Measurements from ENCODE around the gene BCL7A. TPM values are rescaled to one million over a fixed set of nuclear protein-coding genes. Genes with fewer than 3 reads are reported as not detected.

Gene BCL7A
- total and polyA plus RNA-seq, 12 donors: 3.4 to 25.7 (median 15.4) TPM

DNA sequence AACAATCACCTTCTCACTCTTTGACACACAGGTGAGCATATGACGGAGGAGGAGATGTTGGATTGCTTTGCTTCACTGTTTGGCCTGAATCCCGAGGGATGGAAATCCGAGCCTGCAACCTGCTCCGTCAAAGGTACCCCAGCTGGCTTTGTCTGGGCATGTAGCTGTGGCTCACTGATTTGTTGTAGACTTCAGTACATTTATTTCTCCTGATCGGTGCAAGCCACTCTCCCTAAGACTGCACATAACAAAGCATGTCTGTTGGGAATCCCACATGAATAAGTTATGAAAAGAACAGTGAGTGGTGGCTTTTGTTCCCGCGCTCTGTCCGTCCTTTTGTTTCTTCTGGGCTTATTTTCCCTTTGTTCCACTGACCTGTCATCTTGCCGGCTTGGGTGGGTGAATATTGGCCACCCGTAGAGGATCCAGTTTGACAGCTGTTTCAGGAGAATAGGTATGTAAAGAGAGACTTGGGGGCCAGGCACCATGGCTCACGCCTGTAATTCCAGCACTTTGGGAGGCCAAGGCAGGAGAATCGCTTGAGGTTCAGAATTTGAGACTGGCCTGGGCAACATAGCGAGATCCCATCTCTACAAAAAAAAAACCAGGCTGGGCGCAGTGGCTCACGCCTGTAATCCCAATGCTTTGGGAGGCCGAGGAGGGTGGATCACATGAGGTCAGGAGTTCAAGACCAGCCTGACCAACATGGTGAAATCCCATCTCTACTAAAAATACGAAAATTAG lies 20.0 kb upstream of the BCL7A start:
- TF ChIP-seq, protein P1, sequence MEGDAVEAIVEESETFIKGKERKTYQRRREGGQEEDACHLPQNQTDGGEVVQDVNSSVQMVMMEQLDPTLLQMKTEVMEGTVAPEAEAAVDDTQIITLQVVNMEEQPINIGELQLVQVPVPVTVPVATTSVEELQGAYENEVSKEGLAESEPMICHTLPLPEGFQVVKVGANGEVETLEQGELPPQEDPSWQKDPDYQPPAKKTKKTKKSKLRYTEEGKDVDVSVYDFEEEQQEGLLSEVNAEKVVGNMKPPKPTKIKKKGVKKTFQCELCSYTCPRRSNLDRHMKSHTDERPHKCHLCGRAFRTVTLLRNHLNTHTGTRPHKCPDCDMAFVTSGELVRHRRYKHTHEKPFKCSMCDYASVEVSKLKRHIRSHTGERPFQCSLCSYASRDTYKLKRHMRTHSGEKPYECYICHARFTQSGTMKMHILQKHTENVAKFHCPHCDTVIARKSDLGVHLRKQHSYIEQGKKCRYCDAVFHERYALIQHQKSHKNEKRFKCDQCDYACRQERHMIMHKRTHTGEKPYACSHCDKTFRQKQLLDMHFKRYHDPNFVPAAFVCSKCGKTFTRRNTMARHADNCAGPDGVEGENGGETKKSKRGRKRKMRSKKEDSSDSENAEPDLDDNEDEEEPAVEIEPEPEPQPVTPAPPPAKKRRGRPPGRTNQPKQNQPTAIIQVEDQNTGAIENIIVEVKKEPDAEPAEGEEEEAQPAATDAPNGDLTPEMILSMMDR (IDR thresholded peaks at IDR 0.05): no peak
- no peaks in the 10 kb centered on the region for H3K36me3 ChIP-seq
- no peak for ATAC-seq
- H3K4me1 ChIP-seq: peaks cover 0 to 24% (median 17%) of the 10 kb centered on the region in 9 donors
- no peak for DNase-seq
- intact Hi-C loops (cut with DNase I): no loop called here
- 93 to 94% methylated on average over 17 of the region's 17 CpGs for WGBS, 2 donors
- no peak overlapping the region for H3K27ac ChIP-seq
- H3K27me3 ChIP-seq: peaks cover 0 to 10% (median 0%) of the 10 kb centered on the region in 7 donors
- peaks cover 0 to 10% (median 0%) of the 10 kb centered on the region in 11 donors for H3K9me3 ChIP-seq
- H3K4me3 ChIP-seq: no peak overlapping the region

DNA sequence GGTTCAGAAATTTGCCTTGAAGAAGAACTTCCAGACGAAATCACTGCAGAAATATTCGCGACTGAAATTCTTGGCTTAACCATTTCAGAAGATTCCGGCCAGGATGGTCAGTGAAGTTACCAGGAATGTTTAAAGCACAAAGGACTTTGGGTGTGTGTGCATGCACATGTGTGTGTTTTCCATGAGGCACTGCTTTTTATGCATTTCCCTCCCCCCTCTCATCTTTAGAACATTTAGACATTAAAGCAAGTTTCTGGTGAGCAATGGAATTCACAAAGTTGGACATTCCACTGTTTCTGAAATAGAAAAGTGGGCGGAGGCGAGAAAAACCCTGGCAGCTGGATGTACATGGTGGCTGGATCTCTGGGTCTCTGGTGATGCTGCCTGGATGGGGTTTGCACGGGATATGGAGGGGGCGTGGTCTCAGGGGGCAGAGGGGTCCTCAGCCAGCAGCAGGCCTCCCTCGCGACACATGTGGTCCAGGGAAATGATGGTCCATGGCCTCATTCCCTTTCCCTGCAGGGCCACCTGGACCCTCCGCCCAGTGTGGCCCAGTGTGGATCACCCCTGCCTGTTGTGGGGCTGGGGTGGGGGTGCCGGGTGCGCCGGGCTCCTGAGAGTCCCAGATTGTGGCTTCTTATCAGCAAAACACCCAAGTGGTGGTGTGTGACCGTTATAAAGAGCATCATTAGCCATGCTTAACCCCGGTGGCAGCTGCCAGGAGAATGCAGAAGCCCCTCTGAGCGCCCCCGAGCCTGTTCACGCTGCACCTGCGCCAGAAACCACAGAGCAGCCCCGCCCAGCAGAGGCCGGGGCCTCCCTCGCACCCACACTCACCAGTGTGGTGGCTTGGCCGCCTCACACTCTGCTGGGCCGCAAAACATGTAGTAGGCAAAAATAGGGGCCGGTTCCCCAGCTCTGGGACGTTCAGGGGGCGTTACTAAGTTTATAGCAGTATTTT lies 17.8 kb upstream of the BCL7A start:
- no peaks in the 10 kb centered on the region for H3K36me3 ChIP-seq
- H3K9me3 ChIP-seq: peaks cover 0 to 8% (median 0%) of the 10 kb centered on the region in 11 donors
- peaks cover 0 to 23% (median 17%) of the 10 kb centered on the region in 9 donors for H3K4me1 ChIP-seq
- H3K27ac ChIP-seq: peak overlapping the region in 6 of 10 donors; percentile 4 to 50 (median 27)
- no peak overlapping the region for H3K4me3 ChIP-seq
- WGBS, 2 donors: 63 to 64% methylated on average over 28 of the region's 28 CpGs
- peaks cover 0 to 10% (median 0%) of the 10 kb centered on the region in 7 donors for H3K27me3 ChIP-seq
- TF ChIP-seq, protein P1 (IDR thresholded peaks at IDR 0.05): no peak
- DNase-seq (no peak), ATAC-seq (peak in 6 of 8 donors; percentile 11 to 51 (median 37))
- intact Hi-C loops (cut with DNase I): no loop called here

DNA sequence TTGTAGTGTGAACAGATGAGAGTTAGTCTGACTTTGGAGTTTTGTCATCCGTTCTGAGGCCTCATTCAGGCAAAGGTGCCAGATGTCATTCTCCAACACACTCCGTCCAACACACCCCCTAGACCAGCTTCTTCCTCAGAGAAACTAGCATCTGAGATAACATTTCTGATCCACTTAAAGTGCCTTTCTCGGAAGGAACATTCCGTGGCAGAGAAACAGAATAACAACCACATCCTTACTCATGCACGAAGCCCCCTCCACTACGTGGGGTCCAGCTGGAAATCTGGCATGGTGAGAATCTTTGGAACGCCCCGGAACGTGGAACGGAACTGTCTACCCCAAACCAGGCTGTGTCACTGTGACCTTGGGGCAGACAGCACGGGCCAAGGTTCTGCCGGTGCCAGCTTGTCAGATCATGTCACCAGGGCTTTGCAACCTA lies 17.0 kb upstream of the BCL7A start:
- TF ChIP-seq, protein P1 (IDR thresholded peaks at IDR 0.05): no peak
- Histone ChIP-seq H3K27me3 (peaks cover 0 to 10% (median 0%) of the 10 kb centered on the region in 7 donors), H3K27ac (peak overlapping the region in 6 of 10 donors; percentile 4 to 50 (median 27)), H3K9me3 (peaks cover 0 to under 1% (median 0%) of the 10 kb centered on the region in 11 donors), H3K4me1 (peaks cover 0 to 23% (median 17%) of the 10 kb centered on the region in 9 donors), H3K4me3 (no peak overlapping the region), H3K36me3 (no peaks in the 10 kb centered on the region)
- intact Hi-C loops (cut with DNase I): no loop called here
- WGBS, 2 donors: 28 to 38% methylated on average over 12 of the region's 12 CpGs
- DNase-seq (no peak), ATAC-seq (peak in 7 of 8 donors; percentile 27 to 64 (median 36))

DNA sequence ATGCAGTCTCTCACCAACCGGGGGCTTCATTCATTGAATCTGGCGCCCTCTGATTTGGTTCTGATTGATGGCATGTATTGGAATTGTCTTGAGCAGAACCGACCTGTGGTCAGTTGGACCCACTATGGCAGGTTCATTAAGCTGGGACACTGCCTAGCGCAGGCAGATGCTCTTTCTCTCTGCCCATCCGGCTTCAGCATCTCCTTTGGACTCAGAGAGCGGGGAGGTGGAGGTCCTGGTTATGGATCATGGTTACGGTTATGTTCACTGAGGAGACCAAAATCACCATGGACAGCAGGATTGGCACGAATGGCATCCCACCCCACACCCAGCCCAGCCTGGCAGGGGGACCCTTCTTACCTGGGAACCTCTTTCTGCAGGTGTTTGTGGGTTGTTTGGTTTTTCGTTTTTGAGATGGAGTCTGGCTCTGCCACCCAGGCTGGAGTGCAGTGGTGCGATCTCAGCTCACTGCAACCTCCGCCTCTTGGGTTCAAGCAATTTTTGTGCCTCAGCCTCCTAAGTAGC lies 16.4 kb upstream of the BCL7A start:
- TF ChIP-seq, protein P1 (IDR thresholded peaks at IDR 0.05): no peak
- ATAC-seq: no peak
- H3K36me3 ChIP-seq: no peaks in the 10 kb centered on the region
- intact Hi-C loops (cut with DNase I): no loop called here
- H3K4me1 ChIP-seq: peaks cover 0 to 23% (median 17%) of the 10 kb centered on the region in 9 donors
- peaks cover 0 to 10% (median 0%) of the 10 kb centered on the region in 7 donors for H3K27me3 ChIP-seq
- H3K4me3 ChIP-seq: no peak overlapping the region
- no peak for DNase-seq
- H3K9me3 ChIP-seq: no peaks in the 10 kb centered on the region
- 87 to 91% methylated on average over 11 of the region's 11 CpGs for WGBS, 2 donors
- H3K27ac ChIP-seq: peak overlapping the region in 3 of 10 donors; percentile 8 to 50 (median 26)

Data from heart right ventricle (tissue), 16 donors.